HG02759 (cell line): ENCODE results near the gene RNF19B.

ENCODE experiments used
- ATAC-seq: cut with Tn5 transposase; IDR thresholded peaks from one replicate; pipeline ENCODE4 v1.9.1; 2021; ENCODE audit warnings: mild to moderate bottlenecking, moderate library complexity; ENCODE audit not compliant: unreplicated experiment

The RNF19B gene

GRCh38 chr1:32891241-32891570, 73.4 kb downstream of the RNF19B start:
- no peak for ATAC-seq

- no peak for ATAC-seq
Observed at GRCh38 chr1:32890516-32891240, 73.9 kb downstream of the RNF19B start.

- no peak for ATAC-seq
Observed at GRCh38 chr1:32889731-32890278, 74.8 kb downstream of the RNF19B start.

GRCh38 chr1:32888677-32889420, 75.8 kb downstream of the RNF19B start:
- ATAC-seq = no peak

- ATAC-seq = no peak
Observed at GRCh38 chr1:32888134-32888533, 76.5 kb downstream of the RNF19B start.

- no peak for ATAC-seq
Observed at GRCh38 chr1:32887623-32888022, 77.0 kb downstream of the RNF19B start.

GRCh38 chr1:32886828-32887414, 77.7 kb downstream of the RNF19B start:
- ATAC-seq = no peak
